Hepatocyte (in vitro differentiated cells): ENCODE results near the gene CACNG5. TPM values are rescaled to one million over a fixed set of nuclear protein-coding genes. Genes with fewer than 3 reads are reported as not detected.

ENCODE experiments used
- DNase-seq: peaks from one replicate; pipeline ENCODE4 v3.0.0-alpha.2; 2016; ENCODE audit warnings: low spot score
- H2AFZ ChIP-seq: fragments of 200-600 bp; sonication (generic); 2 replicates; pipeline ENCODE4 v1.6.0; 2016; ENCODE audit warnings: antibody characterized with exemption, mild to moderate bottlenecking
- H3K27ac ChIP-seq: fragments of 200-600 bp; sonication (generic); 2 replicates; pipeline ENCODE4 v1.5.1; 2016; ENCODE audit warnings: mild to moderate bottlenecking
- H3K27me3 ChIP-seq: fragments of 200-600 bp; sonication (generic); 2 replicates; pipeline ENCODE4 v1.6.1; 2016
- H3K36me3 ChIP-seq: fragments of 200-600 bp; sonication (generic); replicated peaks from 2 replicates; pipeline ENCODE4 v1.5.1; 2016; ENCODE audit warnings: low read depth; ENCODE audit not compliant: insufficient read depth
- H3K4me1 ChIP-seq: fragments of 200-600 bp; sonication (generic); 2 replicates; pipeline ENCODE4 v1.5.1; 2016; ENCODE audit warnings: mild to moderate bottlenecking, moderate library complexity; ENCODE audit not compliant: insufficient read depth
- H3K4me2 ChIP-seq: fragments of 200-600 bp; sonication (generic); 2 replicates; pipeline ENCODE4 v1.6.0; 2016
- H3K4me3 ChIP-seq: fragments of 200-600 bp; sonication (generic); 2 replicates; pipeline ENCODE4 v1.5.1; 2016; ENCODE audit warnings: mild to moderate bottlenecking
- H3K79me2 ChIP-seq: fragments of 200-600 bp; sonication (generic); 2 replicates; pipeline ENCODE4 v1.6.0; 2017; ENCODE audit warnings: mild to moderate bottlenecking
- H3K9me2 ChIP-seq: fragments of 200-600 bp; sonication (generic); replicated peaks from 2 replicates; pipeline ENCODE4 v1.6.0; 2017; ENCODE audit warnings: mild to moderate bottlenecking; ENCODE audit not compliant: insufficient read depth
- H3K9me3 ChIP-seq: fragments of 200-600 bp; sonication (generic); 2 replicates; pipeline ENCODE4 v1.5.1; 2016; ENCODE audit warnings: low read depth, mild to moderate bottlenecking
- H4K20me1 ChIP-seq: fragments of 200-600 bp; sonication (generic); 2 replicates; pipeline ENCODE4 v1.6.0; 2016; ENCODE audit warnings: mild to moderate bottlenecking; ENCODE audit not compliant: insufficient read depth, poor library complexity, severe bottlenecking
- CTCF ChIP-seq: fragments of 200-600 bp; sonication (generic); IDR thresholded peaks from 2 replicates; pipeline ENCODE4 v1.5.1; 2016; ENCODE audit warnings: antibody characterized with exemption, mild to moderate bottlenecking; ENCODE audit not compliant: poor library complexity
- EZH2 ChIP-seq: fragments of 200-600 bp; sonication (generic); IDR thresholded peaks from 2 replicates; pipeline ENCODE4 v1.6.1; 2016; ENCODE audit warnings: antibody characterized with exemption, mild to moderate bottlenecking, borderline replicate concordance
- EZH2phosphoT487 ChIP-seq: fragments of 200-600 bp; sonication (generic); IDR thresholded peaks from one replicate; pipeline ENCODE4 v1.6.1; 2018; ENCODE audit warnings: antibody characterized with exemption, mild to moderate bottlenecking, low read depth, moderate library complexity; ENCODE audit not compliant: unreplicated experiment, severe bottlenecking
- WGBS: methylation state at CpG from one replicate; pipeline ENCODE4 v1.1.6; 2016; ENCODE audit warnings: low lambda C conversion rate; ENCODE audit errors: missing lambda C conversion rate; 5-methylcytosine and 5-hydroxymethylcytosine counted together
- polyA plus RNA-seq: library from polyadenylated mRNA; unstranded; fragments of >200 nt; fragmentation: Nextera tagmentation; extraction: Ambion mirVana; gene quantifications from 2 replicates; pipeline ENCODE4 v1.2.1, GENCODE V29; 2016
- total RNA-seq: library from RNA; depleted of rRNA; stranded (reverse); fragments of >200 nt; gene quantifications from 2 replicates; pipeline ENCODE4 v1.2.3, GENCODE V29; 2014

Gene CACNG5
- total and polyA plus RNA-seq, 2 experiments from 2014 or later, result not detected

GRCh38 chr17:66892246-66892645 is 57.3 kb downstream of the CACNG5 start:
- H3K4me3 ChIP-seq, result no peak overlapping the region
- WGBS, result 81% methylated on average over 5 of the region's 5 CpGs

GRCh38 chr17:66893382-66893781 is 58.5 kb downstream of the CACNG5 start:
- H3K9me3 ChIP-seq, result no peaks in the 10 kb centered on the region
- no peaks in the 10 kb centered on the region for H3K79me2 ChIP-seq
- no peak for TF ChIP-seq EZH2phosphoT487
- TF ChIP-seq CTCF, result no peak
- no peak for TF ChIP-seq EZH2
- WGBS, result 84% methylated on average over 6 of the region's 6 CpGs
- H4K20me1 ChIP-seq, result no peaks in the 10 kb centered on the region
- H3K36me3 ChIP-seq, result no peaks in the 10 kb centered on the region
- H3K27me3 ChIP-seq, result no peaks in the 10 kb centered on the region
- no peaks in the 10 kb centered on the region for H3K4me1 ChIP-seq
- no peak for DNase-seq
- no peak overlapping the region for H2AFZ ChIP-seq
- H3K4me3 ChIP-seq, result no peak overlapping the region
- no peaks in the 10 kb centered on the region for H3K9me2 ChIP-seq
- H3K27ac ChIP-seq, result no peak overlapping the region
- H3K4me2 ChIP-seq, result no peak overlapping the region

More at GRCh38 chr17:66892246-66892645, 57.3 kb downstream of the CACNG5 start:
- H3K9me3 ChIP-seq, result no peaks in the 10 kb centered on the region
- TF ChIP-seq CTCF (no peak), EZH2phosphoT487 (no peak), EZH2 (no peak)
- no peak overlapping the region for H3K4me2 ChIP-seq
- H3K27ac ChIP-seq, result no peak overlapping the region
- H2AFZ ChIP-seq, result no peak overlapping the region
- H4K20me1 ChIP-seq, result no peaks in the 10 kb centered on the region
- no peaks in the 10 kb centered on the region for H3K4me1 ChIP-seq
- no peaks in the 10 kb centered on the region for H3K9me2 ChIP-seq
- H3K36me3 ChIP-seq, result no peaks in the 10 kb centered on the region
- DNase-seq, result no peak
- no peaks in the 10 kb centered on the region for H3K27me3 ChIP-seq
- no peaks in the 10 kb centered on the region for H3K79me2 ChIP-seq

- no peaks in the 10 kb centered on the region for H3K27me3 ChIP-seq
- no peak overlapping the region for H2AFZ ChIP-seq
- 93% methylated on average over 5 of the region's 5 CpGs for WGBS
- no peaks in the 10 kb centered on the region for H3K36me3 ChIP-seq
- no peaks in the 10 kb centered on the region for H4K20me1 ChIP-seq
- TF ChIP-seq EZH2, result no peak
- no peak for TF ChIP-seq CTCF
- no peak for TF ChIP-seq EZH2phosphoT487
- H3K9me3 ChIP-seq, result no peaks in the 10 kb centered on the region
- no peaks in the 10 kb centered on the region for H3K4me1 ChIP-seq
- no peaks in the 10 kb centered on the region for H3K9me2 ChIP-seq
- no peak for DNase-seq
- H3K79me2 ChIP-seq, result no peaks in the 10 kb centered on the region
- H3K27ac ChIP-seq, result no peak overlapping the region
- no peak overlapping the region for H3K4me2 ChIP-seq
- no peak overlapping the region for H3K4me3 ChIP-seq
These were observed 58.9 kb downstream of the CACNG5 start for GRCh38 chr17:66893863-66894262.

GRCh38 chr17:66897141-66897540 is 62.2 kb downstream of the CACNG5 start:
- Histone ChIP-seq H3K27me3 (no peaks in the 10 kb centered on the region), H3K4me1 (no peaks in the 10 kb centered on the region), H3K36me3 (no peaks in the 10 kb centered on the region), H3K4me2 (no peak overlapping the region), H4K20me1 (no peaks in the 10 kb centered on the region), H3K27ac (no peak overlapping the region), H3K9me3 (no peaks in the 10 kb centered on the region), H3K4me3 (no peak overlapping the region), H3K79me2 (no peaks in the 10 kb centered on the region), H3K9me2 (no peaks in the 10 kb centered on the region), H2AFZ (no peak overlapping the region)
- DNase-seq, result no peak
- 80% methylated on average over 9 of the region's 9 CpGs for WGBS
- TF ChIP-seq EZH2phosphoT487, result no peak
- no peak for TF ChIP-seq EZH2
- no peak for TF ChIP-seq CTCF
